Measurements from ENCODE around the gene TULP1. TPM values are rescaled to one million over a fixed set of nuclear protein-coding genes. Genes with fewer than 3 reads are reported as not detected.

Gene TULP1
- total RNA-seq, 1 experiment from 2014 or later = not detected

DNA sequence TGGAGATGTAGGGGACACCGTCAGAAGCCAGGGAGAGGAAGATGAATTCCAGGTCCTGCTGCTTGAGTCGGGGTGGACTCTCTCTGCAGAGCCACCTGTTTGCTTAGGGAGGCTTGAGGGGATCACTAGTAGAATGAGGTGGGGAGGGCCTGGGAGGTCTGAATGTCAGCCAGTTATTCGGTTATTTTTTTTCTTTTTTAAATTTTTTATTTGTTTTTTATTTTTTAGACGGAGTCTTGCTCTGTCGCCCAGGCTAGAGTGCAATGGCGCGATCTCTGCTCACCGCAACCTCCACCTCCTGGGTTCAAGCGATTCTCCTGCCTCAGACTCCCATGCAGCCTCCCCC is 24.2 kb downstream of the TULP1 start:
- RAD21 ChIA-PET (ENCODE audit: low non-redundant PET in 1 of 2, low total read pairs in 2 of 2, uncharacterized antibody in 2 of 2, unreplicated experiment in 2 of 2) = no interaction called here
- Histone ChIP-seq H3K79me2 (ENCODE audit: insufficient read depth, low read length) (peaks cover 53% of the 10 kb centered on the region), H3K9me2 (ENCODE audit: insufficient read depth) (no peaks in the 10 kb centered on the region), H3K9me3 (ENCODE audit: control insufficient read depth in 1 of 2, insufficient read depth in 1 of 2, low read depth in 1 of 2, low read length in 2 of 2) (no peaks in the 10 kb centered on the region), H3K27me3 (ENCODE audit: insufficient read depth, low read length) (no peaks in the 10 kb centered on the region), H2AFZ (ENCODE audit: low read depth, low read length, poor library complexity, severe bottlenecking) (no peak overlapping the region), H3K4me2 (ENCODE audit: low read length) (peak overlapping the region; percentile 84), H3K36me3 (ENCODE audit: control insufficient read depth in 1 of 2, insufficient read depth in 2 of 2, low read length in 2 of 2) (no peaks in the 10 kb centered on the region), H3K4me1 (ENCODE audit: control insufficient read depth in 1 of 2, insufficient read depth in 2 of 2, low read length in 2 of 2) (peaks cover 70 to 94% of the 10 kb centered on the region in 2 experiments), H3K9ac (ENCODE audit: low read length) (peak overlapping the region; percentile 41), H3K27ac (ENCODE audit: low read depth, low read length) (peak overlapping the region; percentile 97), H3K4me3 (replicated peaks in 1 of 2; ENCODE audit: low read depth in 1 of 2, low read length in 2 of 2) (peak overlapping the region in 1 of 2 experiments; percentile 19; a peak in 1 of 4 replicates), H4K20me1 (ENCODE audit: insufficient read depth) (no peaks in the 10 kb centered on the region)
- no TSS peak for BruUV-seq (replicated peaks)
- TF ChIP-seq EGR1 (IDR thresholded peaks at IDR 0.05; ENCODE audit: low read depth) (no peak), FOSL1 (IDR thresholded peaks at IDR 0.05; ENCODE audit: low read depth) (no peak), CBX3 (IDR thresholded peaks at IDR 0.05; ENCODE audit: low read depth) (no peak), JUND (IDR thresholded peaks at IDR 0.05) (no peak), RAD21 (IDR thresholded peaks at IDR 0.05; ENCODE audit: low read depth) (no peak), EZH2 (IDR thresholded peaks at IDR 0.05) (no peak), POLR2AphosphoS5 (IDR thresholded peaks at IDR 0.05; ENCODE audit: low read depth, low read length) (no peak), TCF7L2 (IDR thresholded peaks at IDR 0.05; ENCODE audit: borderline replicate concordance, extremely low read depth, insufficient read depth, insufficient read length) (no peak), CEBPB (IDR thresholded peaks at IDR 0.05; ENCODE audit: low read depth) (no peak), ZNF274 (IDR thresholded peaks at IDR 0.05; ENCODE audit: low read depth, low read length) (no peak), ELF1 (IDR thresholded peaks at IDR 0.05; ENCODE audit: borderline replicate concordance, low read depth) (no peak)
- TF ChIP-seq, protein P1, sequence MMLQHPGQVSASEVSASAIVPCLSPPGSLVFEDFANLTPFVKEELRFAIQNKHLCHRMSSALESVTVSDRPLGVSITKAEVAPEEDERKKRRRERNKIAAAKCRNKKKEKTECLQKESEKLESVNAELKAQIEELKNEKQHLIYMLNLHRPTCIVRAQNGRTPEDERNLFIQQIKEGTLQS (IDR thresholded peaks at IDR 0.05) = no peak
- ATAC-seq (no peak), DNase-seq (ENCODE audit: low read depth, low spot score) (no peak)
- POLR2A ChIA-PET = interaction anchor here (0.5 to 8.1 kb wide), 3 partner anchors 8 to 16 kb away, joined by 3 to 48 read pairs (median 3); partner anchors contain the start of gene TEAD3
- CTCF ChIA-PET = no interaction called here
- intact Hi-C loops (cut with micrococcal nuclease) = no loop called here

Data from HCT116 (cell line).